Smooth muscle cell (in vitro differentiated cells): ENCODE results near the gene ACE. TPM values are rescaled to one million over a fixed set of nuclear protein-coding genes. Genes with fewer than 3 reads are reported as not detected.

ENCODE experiments used
- DNase-seq: peaks from one replicate; lab custom pipeline; 2025; ENCODE audit not compliant: unreplicated experiment; lab: John Stamatoyannopoulos, UW
- H2AFZ ChIP-seq: fragments of 200-600 bp; sonication (generic); 2 replicates; pipeline ENCODE4 v1.6.0; 2016; ENCODE audit warnings: antibody characterized with exemption, low read depth, mild to moderate bottlenecking
- H3F3A ChIP-seq: fragments of 200-600 bp; sonication (generic); 2 replicates; pipeline ENCODE4 v1.6.0; 2017; ENCODE audit warnings: antibody characterized with exemption, low read depth
- H3K27ac ChIP-seq: fragments of 200-600 bp; sonication (generic); 2 replicates; pipeline ENCODE4 v1.5.1; 2016; ENCODE audit warnings: low read depth, mild to moderate bottlenecking
- H3K27me3 ChIP-seq: fragments of 200-600 bp; sonication (generic); 2 replicates; pipeline ENCODE4 v1.6.1; 2016; ENCODE audit warnings: low read depth, mild to moderate bottlenecking
- H3K36me3 ChIP-seq: fragments of 200-600 bp; sonication (generic); 2 replicates; pipeline ENCODE4 v1.5.1; 2016; ENCODE audit warnings: low read depth
- H3K4me1 ChIP-seq: fragments of 200-600 bp; sonication (generic); 2 replicates; pipeline ENCODE4 v1.5.1; 2016; ENCODE audit warnings: low read depth
- H3K4me2 ChIP-seq: fragments of 200-600 bp; sonication (generic); 2 replicates; pipeline ENCODE4 v1.6.0; 2016; ENCODE audit warnings: mild to moderate bottlenecking
- H3K4me3 ChIP-seq: fragments of 200-600 bp; sonication (generic); 2 replicates; pipeline ENCODE4 v1.5.1; 2016; ENCODE audit warnings: mild to moderate bottlenecking
- H3K79me2 ChIP-seq: fragments of 200-600 bp; sonication (generic); 2 replicates; pipeline ENCODE4 v1.6.0; 2016; ENCODE audit warnings: low read depth, mild to moderate bottlenecking
- H3K9ac ChIP-seq: fragments of 200-600 bp; sonication (generic); 2 replicates; pipeline ENCODE4 v1.6.0; 2016; ENCODE audit warnings: low read depth
- H3K9me3 ChIP-seq: fragments of 200-600 bp; sonication (generic); replicated peaks from 2 replicates; pipeline ENCODE4 v1.5.1; 2016; ENCODE audit warnings: low read depth
- H4K20me1 ChIP-seq: fragments of 200-600 bp; sonication (generic); 2 replicates; pipeline ENCODE4 v1.6.0; 2016; ENCODE audit warnings: low read depth
- CTCF ChIP-seq: fragments of 200-600 bp; sonication (generic); IDR thresholded peaks from 2 replicates; pipeline ENCODE4 v1.5.1; 2017; ENCODE audit warnings: borderline replicate concordance, mild to moderate bottlenecking, antibody characterized with exemption; ENCODE audit not compliant: insufficient read depth, poor library complexity, severe bottlenecking
- WGBS: methylation state at CpG from one replicate; pipeline ENCODE4 v1.1.7; 2016; ENCODE audit warnings: low lambda C conversion rate; 5-methylcytosine and 5-hydroxymethylcytosine counted together
- polyA plus RNA-seq: library from polyadenylated mRNA; unstranded; fragments of >200 nt; fragmentation: Nextera tagmentation; extraction: Ambion mirVana; gene quantifications from 2 replicates; pipeline ENCODE4 v1.2.1, GENCODE V29; 2016
- total RNA-seq: library from RNA; depleted of rRNA; stranded (reverse); fragments of >200 nt; gene quantifications from 2 replicates; pipeline ENCODE4 v1.2.3, GENCODE V29; 2014

Gene ACE
- total and polyA plus RNA-seq, 2 experiments from 2014 or later: 1.5 to 2.0 TPM

GRCh38 chr17:63440770-63441335, 36.0 kb upstream of the ACE start:
- TF ChIP-seq CTCF: no peak
- H3K4me3 ChIP-seq: no peak overlapping the region
- no peak overlapping the region for H3K27ac ChIP-seq
- no peak overlapping the region for H3K9ac ChIP-seq
- H3K9me3 ChIP-seq: no peaks in the 10 kb centered on the region
- H3K79me2 ChIP-seq: peaks cover 21% of the 10 kb centered on the region
- peaks cover 14% of the 10 kb centered on the region for H4K20me1 ChIP-seq
- no peak overlapping the region for H2AFZ ChIP-seq
- H3K4me2 ChIP-seq: no peak overlapping the region
- no peaks in the 10 kb centered on the region for H3K27me3 ChIP-seq
- peaks cover 11% of the 10 kb centered on the region for H3F3A ChIP-seq
- no peaks in the 10 kb centered on the region for H3K36me3 ChIP-seq
- peaks cover 9% of the 10 kb centered on the region for H3K4me1 ChIP-seq
- WGBS: 93% methylated on average over 16 of the region's 16 CpGs
- DNase-seq: no peak

GRCh38 chr17:63441654-63442053, 35.2 kb upstream of the ACE start:
- Histone ChIP-seq H3K4me3 (no peak overlapping the region), H3F3A (peaks cover 11% of the 10 kb centered on the region), H2AFZ (no peak overlapping the region), H3K9me3 (no peaks in the 10 kb centered on the region), H3K4me1 (peaks cover 13% of the 10 kb centered on the region), H3K27ac (no peak overlapping the region), H3K36me3 (no peaks in the 10 kb centered on the region), H3K4me2 (no peak overlapping the region), H3K9ac (no peak overlapping the region), H3K27me3 (no peaks in the 10 kb centered on the region), H4K20me1 (peaks cover 14% of the 10 kb centered on the region), H3K79me2 (peaks cover 21% of the 10 kb centered on the region)
- WGBS: 94% methylated on average over 13 of the region's 13 CpGs
- no peak for TF ChIP-seq CTCF
- no peak for DNase-seq

GRCh38 chr17:63442074-63442473, 34.8 kb upstream of the ACE start:
- TF ChIP-seq CTCF: no peak
- H3K4me3 ChIP-seq: no peak overlapping the region
- peaks cover 14% of the 10 kb centered on the region for H3F3A ChIP-seq
- H4K20me1 ChIP-seq: peaks cover 14% of the 10 kb centered on the region
- peaks cover 16% of the 10 kb centered on the region for H3K4me1 ChIP-seq
- no peaks in the 10 kb centered on the region for H3K27me3 ChIP-seq
- no peak overlapping the region for H2AFZ ChIP-seq
- 46% methylated on average over 8 of the region's 8 CpGs for WGBS
- H3K9me3 ChIP-seq: no peaks in the 10 kb centered on the region
- no peak overlapping the region for H3K9ac ChIP-seq
- no peak overlapping the region for H3K27ac ChIP-seq
- H3K4me2 ChIP-seq: no peak overlapping the region
- DNase-seq: no peak
- peaks cover 21% of the 10 kb centered on the region for H3K79me2 ChIP-seq
- H3K36me3 ChIP-seq: no peaks in the 10 kb centered on the region

GRCh38 chr17:63442549-63443035, 34.3 kb upstream of the ACE start:
- no peaks in the 10 kb centered on the region for H3K27me3 ChIP-seq
- H3F3A ChIP-seq: peaks cover 17% of the 10 kb centered on the region
- H2AFZ ChIP-seq: no peak overlapping the region
- TF ChIP-seq CTCF: no peak
- H4K20me1 ChIP-seq: peaks cover 14% of the 10 kb centered on the region
- no peak overlapping the region for H3K4me3 ChIP-seq
- H3K79me2 ChIP-seq: peaks cover 21% of the 10 kb centered on the region
- no peaks in the 10 kb centered on the region for H3K9me3 ChIP-seq
- peaks cover 21% of the 10 kb centered on the region for H3K4me1 ChIP-seq
- no peak overlapping the region for H3K4me2 ChIP-seq
- H3K36me3 ChIP-seq: no peaks in the 10 kb centered on the region
- DNase-seq: no peak
- no peak overlapping the region for H3K27ac ChIP-seq
- 66% methylated on average over 11 of the region's 11 CpGs for WGBS
- H3K9ac ChIP-seq: no peak overlapping the region
